HepG2 (cell line): Measurements from ENCODE around the gene MRPL27. TPM values are rescaled to one million over a fixed set of nuclear protein-coding genes. Genes with fewer than 3 reads are reported as not detected.
A peak's percentile ranks its signal among the peaks of the same experiment; 100 is the strongest.

Experiments
- ARNT2 ChIP-seq: sonication (generic); formaldehyde crosslinking; IDR thresholded peaks from 2 replicates; pipeline ENCODE4 v1.8.0; 2022; ENCODE audit warnings: mild to moderate bottlenecking, low read depth, missing genetic modification reagents, moderate library complexity
- BRF2 ChIP-seq: sonication (generic); formaldehyde crosslinking; IDR thresholded peaks from 2 replicates; pipeline ENCODE4 v1.8.1; 2022; ENCODE audit warnings: mild to moderate bottlenecking, missing genetic modification reagents
- HOXA5 ChIP-seq: sonication (generic); formaldehyde crosslinking; IDR thresholded peaks from 2 replicates; pipeline ENCODE4 v1.4.0; 2020; ENCODE audit warnings: missing genetic modification reagents
- JUN ChIP-seq: sonication (generic); formaldehyde crosslinking; IDR thresholded peaks from 2 replicates; pipeline ENCODE4 v1.4.0; 2020; ENCODE audit warnings: mild to moderate bottlenecking, missing genetic modification reagents
- KLF12 ChIP-seq: sonication (generic); formaldehyde crosslinking; IDR thresholded peaks from 2 replicates; pipeline ENCODE4 v1.4.0; 2020; ENCODE audit warnings: missing genetic modification reagents, borderline replicate concordance
- KLF15 ChIP-seq: sonication (generic); formaldehyde crosslinking; IDR thresholded peaks from 2 replicates; pipeline ENCODE4 v1.8.1; 2023; ENCODE audit warnings: borderline replicate concordance, mild to moderate bottlenecking, inconsistent platforms, missing genetic modification reagents, mixed read lengths
- MAF1 ChIP-seq: sonication (generic); formaldehyde crosslinking; IDR thresholded peaks from 2 replicates; pipeline ENCODE4 v1.5.0; 2020; ENCODE audit warnings: missing genetic modification reagents, borderline replicate concordance
- MAFF ChIP-seq: IDR thresholded peaks from 2 replicates; pipeline ENCODE4 v1.6.1; 2011; ENCODE audit warnings: low read depth, low read length, improper control_type of control experiment
- NR0B2 ChIP-seq: sonication (generic); formaldehyde crosslinking; IDR thresholded peaks from 2 replicates; pipeline ENCODE4 v1.4.0; 2020; ENCODE audit warnings: mild to moderate bottlenecking, missing genetic modification reagents
- REST ChIP-seq, 2 experiments: IDR thresholded peaks; 2 replicates each; pipeline ENCODE4 v1.6.1; 2011 to 2012; ENCODE audit warnings: low read length in 2 of 2, borderline replicate concordance in 1 of 2, low read depth in 1 of 2, mild to moderate bottlenecking in 1 of 2, moderate library complexity in 1 of 2
- SNRNP70 ChIP-seq: fragments of 200-400 bp; formaldehyde crosslinking; IDR thresholded peaks from 2 replicates; pipeline ENCODE4 v1.6.1; 2017; ENCODE audit warnings: mild to moderate bottlenecking, low read depth, low read length, moderate library complexity
- ZBTB38 ChIP-seq: sonication (generic); formaldehyde crosslinking; IDR thresholded peaks from 2 replicates; pipeline ENCODE4 v1.5.1; 2020; ENCODE audit warnings: mild to moderate bottlenecking, missing genetic modification reagents
- ZFP91 ChIP-seq: sonication (generic); formaldehyde crosslinking; IDR thresholded peaks from 2 replicates; pipeline ENCODE4 v1.9.0; 2022; ENCODE audit warnings: missing genetic modification reagents, mild to moderate bottlenecking, borderline replicate concordance
- ZNF280B ChIP-seq: sonication (generic); formaldehyde crosslinking; IDR thresholded peaks from 2 replicates; pipeline ENCODE4 v1.5.0; 2020; ENCODE audit warnings: missing genetic modification reagents, mild to moderate bottlenecking, borderline replicate concordance
- ZNF547 ChIP-seq: sonication (generic); formaldehyde crosslinking; IDR thresholded peaks from 2 replicates; pipeline ENCODE4 v1.5.1; 2020; ENCODE audit warnings: mild to moderate bottlenecking, missing genetic modification reagents
- ZNF557 ChIP-seq: sonication (generic); formaldehyde crosslinking; IDR thresholded peaks from 2 replicates; pipeline ENCODE4 v1.4.0; 2020; ENCODE audit warnings: missing genetic modification reagents
- ZNF589 ChIP-seq: sonication (generic); formaldehyde crosslinking; conservative IDR thresholded peaks from 2 replicates; pipeline ENCODE4 v1.8.0; 2022; ENCODE audit warnings: mild to moderate bottlenecking, moderate library complexity, missing genetic modification reagents
- polyA plus RNA-seq, 8 experiments: library from polyadenylated mRNA; depleted of rRNA in 3 of 8; stranded (reverse) in 7 of 8; unstranded in 1 of 8; fragments of >200 nt; fragmentation: Illumina TruSeq in 4 of 8; extraction: Trizol in 4 of 8; gene quantifications; 2 replicates each; pipeline versions ENCODE4 v1.2.1 to v1.2.3, GENCODE V29; 2011 to 2016; ENCODE audit warnings: low read depth in 4 of 8, missing spikeins in 1 of 8, mixed read lengths in 1 of 8; ENCODE audit not compliant: insufficient read depth in 1 of 8
- total RNA-seq, 5 experiments: library from RNA; depleted of rRNA; stranded (reverse); fragments of >200 nt; fragmentation: Illumina TruSeq; extraction: Trizol; gene quantifications; 2 replicates each; pipeline ENCODE4 v1.2.3, GENCODE V29; 2016; ENCODE audit warnings: low read depth in 1 of 5
- TF ChIP-seq, protein P1 (sequence below): sonication (generic); formaldehyde crosslinking; IDR thresholded peaks from 2 replicates; pipeline ENCODE4 v1.8.0; 2022; ENCODE audit warnings: mild to moderate bottlenecking, missing genetic modification reagents, moderate library complexity

Gene MRPL27
- total and polyA plus RNA-seq, 2 of the 13 experiments (the other 11 are each of a cell fraction or from before 2014, with no cell fraction given): 137 to 217 TPM

GRCh38 chr17:50397111-50397918 lies 24.3 kb upstream of the MRPL27 start, which contains the start of gene LRRC59 (continued):
- TF ChIP-seq MAFF (no peak), NR0B2 (CRISPR knock-in tag) (peak; percentile 91), BRF2 (CRISPR knock-in tag) (peak; percentile 97), ZBTB38 (CRISPR knock-in tag) (peak; percentile 97), SNRNP70 (no peak), ZFP91 (CRISPR knock-in tag) (peak; percentile 98), ZNF280B (CRISPR knock-in tag) (peak; percentile 99), KLF15 (CRISPR knock-in tag) (peak; percentile 75), ARNT2 (CRISPR knock-in tag) (peak; percentile 99), KLF12 (peak; percentile 80; the same call in 1 of the 2 replicates), MAF1 (CRISPR knock-in tag) (peak; percentile 95), REST (IDR thresholded peaks at IDR 0.05; ENCODE audit: borderline replicate concordance in 1 of 2, low read depth in 1 of 2, low read length in 2 of 2) (peak in 1 of 2 experiments; percentile 60; a peak in 1 of 4 replicates), ZNF589 (peak; percentile 99), ZNF547 (peak; percentile 96), HOXA5 (CRISPR knock-in tag) (peak; percentile 98), ZNF557 (CRISPR knock-in tag) (no peak; the same call in 1 of the 2 replicates), JUN (CRISPR knock-in tag) (peak; percentile 97)
- TF ChIP-seq, protein P1, sequence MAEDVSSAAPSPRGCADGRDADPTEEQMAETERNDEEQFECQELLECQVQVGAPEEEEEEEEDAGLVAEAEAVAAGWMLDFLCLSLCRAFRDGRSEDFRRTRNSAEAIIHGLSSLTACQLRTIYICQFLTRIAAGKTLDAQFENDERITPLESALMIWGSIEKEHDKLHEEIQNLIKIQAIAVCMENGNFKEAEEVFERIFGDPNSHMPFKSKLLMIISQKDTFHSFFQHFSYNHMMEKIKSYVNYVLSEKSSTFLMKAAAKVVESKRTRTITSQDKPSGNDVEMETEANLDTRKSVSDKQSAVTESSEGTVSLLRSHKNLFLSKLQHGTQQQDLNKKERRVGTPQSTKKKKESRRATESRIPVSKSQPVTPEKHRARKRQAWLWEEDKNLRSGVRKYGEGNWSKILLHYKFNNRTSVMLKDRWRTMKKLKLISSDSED: 0 out of 2 replicates have a peak, but pooled peaks have one; percentile 73
